Umbilical cord (tissue), 2 donors: Measurements from ENCODE around the gene GNAI2. TPM values are rescaled to one million over a fixed set of nuclear protein-coding genes. Genes with fewer than 3 reads are reported as not detected.

Source experiments
- DNase-seq: peaks from one replicate; pipeline ENCODE4 v3.0.0-alpha.2; 2015; ENCODE audit warnings: low spot score
- total RNA-seq: library from RNA; depleted of rRNA; stranded (reverse); fragments of >200 nt; gene quantifications from one replicate; pipeline ENCODE4 v1.2.3, GENCODE V29; 2014; ENCODE audit warnings: low replicate concordance; ENCODE audit not compliant: insufficient read depth

GNAI2 gene
- total RNA-seq, 1 donor from 2014 or later: 93.9 TPM

GRCh38 chr3:50297896-50298725 is 62.1 kb downstream of the GNAI2 start:
- no peak for DNase-seq

GRCh38 chr3:50298836-50299637 is 63.0 kb downstream of the GNAI2 start, which contains the start of the genes HYAL3 and NAA80:
HYAL3 (minus strand) TSS chr3:50299405; CDS start chr3:50295602, 3,803 bp downstream.
NAA80 (minus strand) TSS chr3:50299405; CDS start chr3:50297463, 1,942 bp downstream.
- DNase-seq: peak; percentile 100

- no peak for DNase-seq
Measured at GRCh38 chr3:50299638-50299928, 63.6 kb downstream of the GNAI2 start.

- DNase-seq: peak; percentile 35
Measured at GRCh38 chr3:50299929-50300680, 64.1 kb downstream of the GNAI2 start.

- no peak for DNase-seq
Measured at GRCh38 chr3:50300681-50301254, 64.8 kb downstream of the GNAI2 start.

- DNase-seq: no peak
Measured at GRCh38 chr3:50302095-50303012, 66.3 kb downstream of the GNAI2 start.

GRCh38 chr3:50303013-50303815 is 67.2 kb downstream of the GNAI2 start, which contains the start of gene HYAL1:
HYAL1 (minus strand) TSS chr3:50303574; CDS start chr3:50302956, 618 bp downstream.
- no peak for DNase-seq

GRCh38 chr3:50304601-50305000 is 68.6 kb downstream of the GNAI2 start:
- no peak for DNase-seq

Other genes starting within 250 kb of the GNAI2 start
- gene RBM5, start 147.3 kb upstream of the GNAI2 start, total RNA-seq: 142 TPM
- 9.1 TPM for gene SEMA3F, start 80.9 kb upstream of the GNAI2 start, total RNA-seq
- gene GNAT1, start 44.6 kb upstream of the GNAI2 start, total RNA-seq: not detected
- gene SLC38A3, start 30.9 kb upstream of the GNAI2 start, total RNA-seq: not detected
- gene SEMA3B, start 32.9 kb downstream of the GNAI2 start, total RNA-seq: 29.4 TPM
- gene LSMEM2, start 42.9 kb downstream of the GNAI2 start, total RNA-seq: 4.8 TPM
- gene IFRD2, start 56.2 kb downstream of the GNAI2 start, total RNA-seq: 45.3 TPM
- gene HYAL3, start 63.2 kb downstream of the GNAI2 start, total RNA-seq: 7.5 TPM
- gene NAA80, start 63.2 kb downstream of the GNAI2 start, total RNA-seq: 2.2 TPM
- 2.9 TPM for gene HYAL1, start 67.4 kb downstream of the GNAI2 start, total RNA-seq
- 51.8 TPM for gene HYAL2, start 86.5 kb downstream of the GNAI2 start, total RNA-seq
- gene TUSC2, start 92.0 kb downstream of the GNAI2 start, total RNA-seq: 18.8 TPM
- gene RASSF1, start 104.6 kb downstream of the GNAI2 start, total RNA-seq: 25.8 TPM
- gene ZMYND10, start 109.5 kb downstream of the GNAI2 start, total RNA-seq: 5.3 TPM
- 13.7 TPM for gene NPRL2, start 114.6 kb downstream of the GNAI2 start, total RNA-seq
- 15.4 TPM for gene CYB561D2, start 114.7 kb downstream of the GNAI2 start, total RNA-seq
- gene TMEM115, start 123.3 kb downstream of the GNAI2 start, total RNA-seq: 19.7 TPM